NCI-H82 treated with DMSO at 0.1 percent for 48 hours (cell line): ENCODE results near the gene CARS2.
A peak's percentile ranks its signal among the peaks of the same experiment; 100 is the strongest.

Experiments
- DNase-seq: peaks from one replicate; lab custom pipeline; 2025; ENCODE audit not compliant: unreplicated experiment; lab: John Stamatoyannopoulos, UW

CARS2 gene

DNA sequence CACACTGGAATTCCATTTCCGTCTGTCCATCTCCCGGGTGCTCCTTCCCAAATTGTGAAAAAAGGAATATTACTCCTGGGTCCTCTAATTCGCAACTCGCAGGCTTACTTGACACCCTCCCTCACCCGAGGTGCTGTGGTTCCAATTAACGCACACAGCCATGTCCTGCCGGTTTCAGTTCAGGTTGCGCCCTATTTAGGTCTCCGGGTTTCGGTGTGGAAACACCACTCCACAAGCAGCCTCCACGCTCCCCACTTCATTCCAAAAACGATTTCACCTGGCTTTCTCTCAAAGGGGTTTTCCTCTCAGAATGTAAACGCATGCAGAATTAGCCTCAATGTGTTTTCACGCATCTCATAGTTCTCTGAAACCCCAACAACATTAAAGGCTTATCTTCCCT, 52.6 kb downstream of the CARS2 start:
- DNase-seq: no peak

DNA sequence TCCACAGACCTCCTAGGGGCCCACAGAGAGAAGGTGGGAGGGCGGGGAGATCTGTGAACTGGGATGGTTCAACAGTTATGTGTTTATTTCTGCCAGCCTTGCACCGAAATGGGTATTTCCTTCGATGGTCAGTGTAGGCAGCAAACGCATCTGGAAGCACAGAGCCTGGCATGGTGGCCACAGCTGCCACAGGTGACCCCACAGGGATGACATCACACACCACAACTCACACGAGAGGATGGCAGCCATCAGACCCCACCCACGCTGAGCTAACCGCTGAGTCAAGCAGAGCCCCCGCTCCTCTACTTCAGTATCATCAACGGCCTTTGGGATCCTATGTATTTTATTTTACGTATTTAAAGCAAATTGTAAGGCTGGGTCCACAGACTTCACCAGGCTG, 53.2 kb downstream of the CARS2 start:
- no peak for DNase-seq

DNA sequence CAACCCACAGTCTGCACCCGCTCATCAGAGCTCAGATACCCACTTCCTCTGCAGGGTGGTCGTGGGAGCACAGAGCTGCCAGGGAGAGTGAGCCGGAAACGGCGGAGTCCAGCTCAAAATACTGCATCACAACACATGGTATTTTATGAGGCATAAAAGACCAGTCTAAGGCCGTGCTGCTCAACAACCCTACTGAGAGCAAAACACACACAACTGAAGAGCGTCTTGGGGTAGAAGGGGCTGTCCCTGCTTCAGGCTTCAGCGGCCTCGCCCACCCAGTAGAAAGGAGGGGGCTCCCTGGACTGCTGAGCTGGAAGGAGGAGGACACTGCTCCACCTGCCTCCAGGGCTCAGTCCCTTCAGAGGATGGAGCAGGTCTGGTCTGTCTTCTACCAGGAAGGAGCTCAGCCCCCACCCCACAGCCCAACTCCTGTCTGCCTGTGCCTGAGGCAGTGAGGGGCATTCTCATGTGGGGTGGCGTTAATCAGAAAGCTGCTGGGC, 53.6 kb downstream of the CARS2 start:
- no peak for DNase-seq

DNA sequence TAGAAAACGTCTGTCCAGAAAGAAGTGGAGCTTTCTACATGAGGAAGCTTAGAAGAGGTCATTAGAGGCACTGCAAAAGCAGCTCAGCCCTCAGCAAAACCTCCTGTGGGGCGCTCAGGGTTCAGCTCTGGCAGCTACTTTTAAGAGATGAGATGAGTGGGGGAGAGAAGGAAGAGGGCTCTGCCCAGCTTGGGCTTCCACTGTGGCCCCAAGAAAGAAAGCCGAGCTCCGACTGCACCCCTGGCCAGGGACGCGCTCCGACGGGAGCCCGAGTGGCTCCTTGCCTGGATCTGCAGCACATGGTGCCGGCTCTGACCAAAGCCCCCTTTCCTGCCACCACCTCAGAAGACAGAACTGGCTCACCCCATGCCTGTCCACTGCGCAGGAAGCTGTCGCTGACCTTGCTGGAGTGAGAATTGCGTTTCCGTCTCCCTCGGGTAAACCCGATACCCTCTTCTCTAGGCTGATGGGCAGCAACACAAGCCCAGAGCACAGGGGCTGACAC, 54.1 kb downstream of the CARS2 start:
- DNase-seq: no peak

DNA sequence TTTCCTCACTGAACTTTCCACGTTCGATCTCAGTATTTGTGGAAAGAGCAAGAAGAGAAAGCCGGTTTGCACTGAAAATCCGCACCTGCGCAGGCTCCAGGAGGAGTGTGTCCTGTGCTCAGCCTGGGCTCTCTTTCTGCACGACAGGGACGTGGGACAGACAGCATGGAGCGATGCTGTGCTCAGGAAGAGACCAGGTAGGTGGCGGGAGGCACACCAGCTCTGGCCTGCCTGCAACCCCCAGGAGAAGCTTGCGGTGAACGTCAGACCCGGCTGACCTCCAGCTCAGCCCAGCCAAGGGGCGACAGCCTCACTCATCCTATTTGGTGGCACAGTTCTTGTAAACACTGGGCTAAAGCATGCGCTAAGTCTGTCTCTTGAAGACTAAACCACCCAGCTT, 54.6 kb downstream of the CARS2 start:
- DNase-seq: no peak

DNA sequence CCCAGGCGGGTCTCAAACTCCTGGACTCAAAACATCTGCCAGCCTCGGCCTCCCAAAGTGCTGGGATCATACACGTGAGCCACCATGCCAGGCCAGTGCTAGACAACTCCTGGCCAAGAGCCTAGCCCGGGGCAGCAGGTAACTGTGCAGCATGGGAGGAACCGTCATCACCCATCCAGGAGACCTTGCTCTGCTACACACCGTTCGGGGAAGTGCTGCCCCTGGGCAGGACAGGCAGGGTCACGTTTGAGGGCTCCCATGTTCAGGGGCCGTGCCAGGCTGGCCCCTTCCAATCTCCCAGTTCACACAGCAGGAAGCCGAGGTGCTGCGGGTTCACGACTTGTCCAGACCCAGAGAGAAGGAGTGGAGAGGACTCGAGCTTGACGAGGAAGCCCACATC, 55.5 kb downstream of the CARS2 start:
- DNase-seq: no peak

DNA sequence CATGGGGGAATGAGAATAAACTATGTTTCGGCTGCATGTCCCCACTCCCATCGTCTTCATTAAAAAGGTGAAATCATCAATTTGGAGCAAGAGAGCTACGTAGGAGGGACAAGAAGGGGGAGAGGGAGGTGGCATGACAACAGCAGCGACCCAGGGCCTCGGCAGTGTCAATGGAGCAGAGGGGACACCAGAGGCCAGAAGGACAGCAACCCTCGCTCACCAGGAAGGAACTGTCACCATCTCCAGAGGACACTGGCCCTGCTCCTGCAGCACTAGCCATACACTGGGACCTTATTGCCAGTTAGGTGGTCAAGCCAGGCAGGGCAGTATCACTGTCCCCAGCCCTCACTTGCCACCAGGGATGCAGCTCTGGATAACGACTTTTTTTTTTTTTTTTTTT, 56.4 kb downstream of the CARS2 start:
- no peak for DNase-seq

DNA sequence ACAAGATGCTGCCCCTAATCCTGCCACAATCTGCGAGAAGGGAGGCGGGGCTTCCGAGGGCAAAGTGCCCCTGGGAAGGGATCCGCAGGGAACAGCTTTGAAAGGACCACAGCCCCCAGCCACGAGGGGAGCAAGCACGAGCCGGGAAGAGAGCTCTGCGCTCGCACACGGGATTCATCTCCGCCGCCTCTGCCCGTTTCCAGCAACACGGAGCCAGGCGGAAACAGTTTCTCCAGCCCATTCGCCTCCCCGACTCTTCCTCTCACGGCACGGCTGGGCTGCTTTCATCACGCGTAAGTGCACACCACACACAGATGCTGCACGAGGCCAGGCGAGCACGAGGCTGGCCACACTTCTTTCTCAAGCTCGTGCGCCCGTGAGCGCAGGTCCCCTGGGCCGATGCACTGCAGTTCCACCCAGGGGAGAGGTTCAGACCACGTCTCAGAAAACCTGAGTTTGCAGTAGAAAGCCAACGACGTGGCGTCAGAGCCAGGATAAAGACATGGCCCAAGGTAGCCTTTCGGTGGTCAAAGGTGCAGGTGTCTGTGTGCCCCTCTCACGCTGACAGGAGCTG, 57.0 kb downstream of the CARS2 start:
- peak; percentile 6 for DNase-seq

DNA sequence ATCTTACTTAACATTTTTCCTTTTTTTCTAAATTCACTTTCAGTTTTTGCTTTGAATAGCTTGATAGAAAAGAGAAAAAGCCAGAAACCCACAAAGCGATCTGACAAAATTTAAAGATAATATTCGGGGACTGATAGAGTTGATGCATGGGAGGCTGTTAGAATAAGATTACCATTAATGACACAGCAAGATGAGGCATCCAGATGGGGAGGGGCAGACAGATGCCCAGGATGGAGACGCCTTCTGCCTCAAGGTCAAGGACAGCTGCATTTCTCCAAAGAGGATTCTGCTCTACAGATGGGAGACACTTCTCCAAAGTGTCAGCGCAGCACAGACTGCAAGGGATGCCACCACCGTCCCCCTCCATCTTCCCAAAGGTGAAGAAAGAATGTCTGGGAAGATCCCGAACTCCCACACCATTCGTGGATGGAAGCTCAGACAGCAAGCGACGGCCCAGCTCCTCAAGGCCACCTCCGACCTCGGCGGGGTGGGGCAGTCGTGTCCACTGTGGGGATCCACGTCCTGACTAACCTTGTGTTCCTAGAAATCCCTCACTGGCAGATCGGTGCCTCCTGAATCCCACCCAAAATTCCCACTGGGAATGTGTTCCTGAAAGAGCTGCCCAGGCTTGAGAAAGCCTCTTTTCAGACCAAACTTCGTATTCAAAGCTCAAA, 57.6 kb downstream of the CARS2 start:
- peak; percentile 52 for DNase-seq

DNA sequence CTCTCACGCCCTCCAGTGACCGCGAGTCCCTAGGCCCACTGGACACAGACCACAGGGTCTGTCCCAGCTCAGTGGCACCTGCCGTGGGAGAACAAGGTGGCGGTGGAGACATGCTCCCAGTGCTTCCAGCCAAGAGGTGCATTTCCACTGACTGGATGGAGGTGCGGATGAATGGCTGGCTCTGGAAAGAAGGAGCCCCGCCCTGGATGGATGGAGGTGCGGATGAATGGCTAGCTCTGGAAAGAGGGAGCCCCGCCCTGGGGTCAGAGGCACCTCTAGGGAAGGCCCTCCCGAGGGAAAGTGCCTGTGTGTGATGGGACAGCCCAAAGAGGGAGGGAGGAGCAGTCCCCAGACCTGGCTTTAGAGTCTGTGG, 58.6 kb downstream of the CARS2 start:
- no peak for DNase-seq

DNA sequence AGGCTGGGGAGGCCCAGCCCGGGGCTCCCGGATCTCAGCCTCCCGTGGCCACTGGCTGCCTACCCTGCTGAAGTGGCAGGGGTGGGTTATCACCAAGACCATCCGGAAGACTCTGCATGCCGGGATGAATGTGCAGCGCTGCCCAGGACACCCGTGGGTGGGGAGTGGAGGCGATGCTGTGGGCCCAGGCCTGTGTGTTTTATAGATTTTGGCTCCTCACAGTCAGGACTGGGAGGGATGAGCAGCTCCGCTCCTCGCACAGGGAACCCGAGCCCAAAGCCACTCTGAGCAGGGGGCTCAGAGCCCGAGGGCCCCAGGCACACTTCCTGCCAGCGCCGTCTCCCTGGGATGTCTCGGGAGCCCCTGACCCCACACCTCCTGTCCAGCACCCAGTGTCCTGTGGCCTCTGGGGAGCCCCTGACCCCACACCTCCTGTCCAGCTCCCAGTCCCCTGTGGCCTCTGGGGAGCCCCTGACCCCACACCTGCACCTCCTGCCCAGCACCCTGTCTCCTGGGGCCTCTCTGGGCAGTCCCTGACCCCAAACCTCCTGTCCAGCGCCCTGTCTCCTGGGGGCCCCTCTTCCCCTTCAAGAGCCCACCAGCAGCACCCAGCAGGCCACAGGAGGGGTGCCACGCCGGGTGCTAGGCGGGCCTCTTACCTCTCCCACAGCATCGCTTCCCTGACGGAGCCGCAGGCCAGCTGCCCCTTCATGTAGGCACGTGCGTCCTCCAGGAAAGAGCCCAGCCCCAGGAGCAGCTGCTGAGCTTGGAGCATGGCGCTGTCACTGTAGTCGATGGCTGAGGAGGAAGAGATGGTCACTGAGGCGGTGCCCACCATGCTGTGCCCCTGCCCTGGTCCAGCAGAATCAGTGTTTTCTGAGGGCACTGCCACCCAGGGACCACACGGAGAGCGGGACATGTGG, 59.2 kb downstream of the CARS2 start:
- no peak for DNase-seq

DNA sequence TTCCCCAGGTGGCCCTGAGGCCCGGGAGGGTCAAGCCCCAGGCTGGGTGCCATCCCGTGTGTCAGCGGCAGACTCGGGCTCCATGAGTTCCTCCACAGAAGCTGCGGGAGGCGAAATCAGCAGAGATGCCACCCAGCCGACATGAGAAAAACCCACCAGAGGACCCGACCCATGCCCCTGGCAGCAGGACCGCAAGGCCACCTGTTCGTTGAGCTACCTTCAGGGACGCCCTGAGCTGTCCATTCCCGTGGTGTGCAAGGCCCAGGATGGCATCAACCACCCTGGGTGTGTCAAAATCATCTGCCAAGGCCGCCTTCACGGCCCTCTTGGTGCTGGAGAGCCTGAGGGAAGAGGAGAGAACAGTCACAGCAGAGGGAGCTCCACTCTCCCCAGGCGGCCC, 60.2 kb downstream of the CARS2 start:
- no peak for DNase-seq

DNA sequence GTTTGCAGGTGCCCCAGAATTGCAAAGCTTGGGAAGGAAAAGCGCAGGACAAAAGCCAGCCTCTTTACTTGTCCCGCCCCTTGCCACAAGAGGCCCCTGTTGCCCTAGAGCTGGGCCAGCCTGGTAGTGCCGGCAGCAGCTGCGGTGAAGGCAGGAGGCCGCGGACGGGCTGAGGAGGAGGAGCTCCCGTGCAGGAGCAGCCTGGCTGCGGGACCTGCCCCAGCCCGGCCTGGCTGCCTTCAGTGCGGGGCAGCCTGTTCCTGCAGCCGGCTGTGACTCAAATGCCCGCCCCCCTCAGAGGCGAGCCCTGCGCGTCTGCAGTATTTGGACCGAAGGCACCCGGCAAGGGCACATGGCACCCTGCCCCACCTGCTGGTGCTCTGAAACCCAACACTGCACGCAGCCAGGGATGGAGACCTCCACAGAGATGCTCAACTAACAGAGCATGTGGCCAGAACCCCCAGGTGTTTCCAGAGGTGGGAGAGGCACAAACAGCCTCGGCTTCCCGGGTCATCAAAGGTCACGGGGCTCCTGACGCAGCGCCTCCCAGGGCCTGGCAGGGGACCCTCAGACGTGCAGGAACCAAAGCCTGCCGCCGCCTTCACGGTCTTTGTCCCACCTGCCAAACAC, 60.9 kb downstream of the CARS2 start:
- DNase-seq: no peak

DNA sequence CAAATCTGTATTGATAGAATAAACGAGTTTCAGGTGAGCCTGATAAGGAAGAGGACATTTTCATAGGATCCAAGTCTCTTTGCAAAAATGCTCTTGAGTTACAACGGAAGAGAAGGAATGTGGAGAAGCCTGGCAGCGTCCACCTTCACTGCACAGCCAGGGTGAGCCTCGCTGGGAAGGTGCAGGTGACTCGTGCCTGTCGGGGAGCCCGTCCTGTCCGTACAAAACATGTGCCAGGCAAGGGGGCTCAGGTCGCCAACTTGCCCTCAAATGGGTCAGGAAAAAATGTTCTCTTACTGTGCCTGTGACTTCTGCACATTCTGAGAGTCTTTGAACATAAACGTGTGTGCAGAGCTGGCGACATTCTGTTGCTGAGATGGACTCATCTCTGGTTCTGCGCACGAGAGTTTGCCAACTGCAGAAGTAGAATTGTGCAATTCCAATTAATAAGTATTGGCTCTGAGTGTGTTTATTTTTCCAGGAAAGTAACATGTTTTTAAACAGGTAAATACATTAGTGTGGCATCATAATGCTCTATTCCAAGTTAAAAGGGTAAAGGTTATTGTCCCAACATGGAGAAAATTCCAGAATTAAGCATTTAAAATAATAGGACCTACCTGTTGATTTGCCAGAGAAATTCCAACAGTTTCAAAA, 62.0 kb downstream of the CARS2 start:
- no peak for DNase-seq

DNA sequence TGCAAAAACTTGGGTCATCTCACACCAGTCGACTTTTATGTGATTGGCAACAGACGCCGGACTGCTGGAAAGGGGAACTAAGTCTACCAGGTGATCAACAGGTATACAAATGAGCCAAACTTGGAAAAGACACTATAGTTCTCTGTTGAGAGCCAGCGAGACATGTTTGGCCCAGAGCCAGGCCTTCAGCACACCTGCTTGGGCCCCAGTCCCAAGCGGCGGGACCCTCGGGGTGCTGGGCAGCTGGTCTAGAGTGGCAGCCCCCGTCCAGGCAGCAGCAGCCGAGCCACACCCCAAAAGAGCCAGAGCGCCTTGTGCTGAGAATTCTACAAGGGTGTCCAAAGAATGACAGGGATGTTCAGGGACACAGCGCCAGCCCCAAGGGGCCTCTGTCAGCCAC, 62.6 kb downstream of the CARS2 start:
- DNase-seq: no peak

DNA sequence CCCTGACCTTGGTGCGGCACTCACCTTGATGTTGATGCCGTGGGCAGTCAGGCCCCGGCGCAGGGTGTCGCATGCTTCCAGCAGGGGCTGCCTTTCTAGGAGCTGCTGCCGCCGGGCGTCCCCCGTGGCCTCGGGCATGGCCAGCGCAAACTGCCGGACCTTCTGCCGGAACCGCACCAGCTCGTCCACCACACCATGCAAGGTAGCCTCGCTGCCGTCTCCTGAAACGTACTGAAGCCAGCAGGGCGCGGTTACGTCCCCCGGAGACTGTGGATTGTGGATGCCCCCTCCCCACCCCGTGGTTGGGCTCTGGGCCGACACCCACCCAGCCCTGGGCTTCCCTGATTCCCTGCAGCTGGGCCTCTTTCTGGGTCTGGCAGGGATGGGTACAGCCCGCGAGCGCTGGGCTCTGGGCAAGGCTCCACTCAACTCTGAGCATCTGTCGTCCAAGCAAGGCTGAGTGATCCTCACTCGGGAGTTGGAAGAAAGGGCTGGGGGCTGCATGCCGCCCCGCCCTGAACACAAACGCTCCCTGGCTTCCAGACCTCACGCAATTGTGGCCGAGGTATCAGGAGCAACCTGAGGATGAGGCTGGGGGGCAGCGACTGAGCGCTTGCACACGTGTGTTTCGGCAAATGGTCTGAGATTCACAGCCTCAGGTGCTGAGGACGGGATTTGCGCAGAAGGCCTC, 63.5 kb downstream of the CARS2 start:
- no peak for DNase-seq

DNA sequence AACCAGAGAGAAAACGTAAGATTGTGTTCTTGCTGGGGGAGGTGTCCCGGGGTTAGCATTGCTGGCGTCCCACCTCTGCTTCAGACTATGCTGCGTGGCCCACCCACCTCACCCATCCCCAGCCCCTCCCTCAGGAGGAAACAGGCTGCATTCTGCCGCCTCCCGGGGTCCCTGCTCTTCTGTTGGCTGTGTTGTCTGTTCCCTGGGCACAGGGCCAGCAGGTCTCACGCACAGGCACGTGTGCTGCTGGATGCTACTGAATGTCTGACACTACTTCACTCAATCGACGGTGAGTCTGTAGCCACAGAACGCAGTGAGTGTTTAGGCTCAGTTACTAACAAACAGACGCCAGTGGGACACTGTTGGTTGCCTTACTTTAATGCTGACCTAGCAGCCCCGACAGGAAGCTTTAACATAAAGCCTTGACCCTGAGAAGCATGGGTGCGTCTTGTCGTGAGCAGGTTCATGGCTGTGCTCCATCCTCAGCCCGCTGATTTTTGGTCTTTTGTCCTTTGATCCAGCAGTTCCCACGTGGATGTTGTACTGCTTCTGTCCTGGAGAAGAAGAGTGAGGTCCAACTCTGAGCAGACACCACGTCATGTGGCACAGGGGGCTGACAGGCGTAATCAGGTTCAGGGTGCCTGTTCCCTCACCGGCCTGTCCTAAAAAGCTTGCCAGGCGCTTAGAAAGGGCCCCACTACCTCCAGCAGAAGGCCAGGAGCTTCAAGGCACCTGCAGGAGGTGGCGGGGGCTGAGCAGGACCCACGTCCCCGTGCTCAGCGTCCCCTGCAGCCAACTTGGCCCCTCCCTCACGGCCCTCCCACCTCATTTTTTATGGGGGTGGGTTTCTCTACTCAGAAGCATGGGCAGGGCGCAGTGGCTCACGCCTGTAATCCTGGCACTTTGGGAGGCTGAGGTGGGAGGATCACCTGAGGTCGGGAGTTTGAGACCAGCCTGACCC, 64.6 kb downstream of the CARS2 start:
- no peak for DNase-seq

DNA sequence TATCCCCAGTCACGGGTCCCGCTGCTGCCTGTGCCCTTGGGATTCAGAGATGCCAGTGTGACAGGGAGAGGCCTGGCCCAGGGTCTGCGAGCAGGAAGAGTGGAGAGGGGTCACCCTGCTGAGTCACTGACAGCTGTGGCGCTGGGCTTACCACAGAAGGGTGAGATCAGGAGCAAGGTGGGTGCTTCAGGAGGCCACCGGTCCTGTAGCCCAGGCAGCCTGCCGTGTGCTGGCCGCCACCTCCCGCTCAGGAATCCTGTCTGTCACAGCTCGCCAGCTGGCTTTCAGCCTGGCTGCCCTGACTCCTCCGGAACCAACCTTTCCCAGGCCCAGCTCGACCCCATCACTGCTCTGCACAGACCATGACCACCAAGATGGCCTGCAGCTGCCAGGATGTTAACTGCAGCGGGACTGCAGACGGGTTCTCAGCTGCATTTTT, 65.3 kb downstream of the CARS2 start:
- no peak for DNase-seq

DNA sequence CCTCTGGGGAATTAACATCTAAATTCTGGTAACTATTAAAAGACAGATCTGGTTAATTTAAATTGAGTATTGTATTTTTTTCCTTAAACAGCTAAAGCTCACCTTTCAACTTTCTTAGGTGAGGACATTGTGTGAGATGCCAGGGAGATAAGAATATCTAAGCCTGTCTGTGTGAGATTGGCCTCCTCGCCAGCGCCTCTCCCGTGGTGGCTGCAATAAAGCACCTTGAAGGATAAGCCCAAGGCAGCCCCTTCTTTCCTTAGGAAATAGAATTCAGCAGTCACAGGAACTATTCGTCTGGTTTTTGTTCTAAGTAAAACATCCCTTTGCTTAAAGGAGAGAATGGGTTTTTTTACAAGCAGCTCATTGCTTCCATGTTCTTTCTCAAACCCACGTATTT, 66.0 kb downstream of the CARS2 start:
- DNase-seq: no peak
